ENCODE data around the gene ZSWIM3. TPM values are rescaled to one million over a fixed set of nuclear protein-coding genes. Genes with fewer than 3 reads are reported as not detected.

Gene ZSWIM3
- total and polyA plus RNA-seq, 2 of the 13 experiments (the other 11 are each of a cell fraction or from before 2014, with no cell fraction given), result 5.2 to 5.8 TPM

- TF ChIP-seq ARID4A (CRISPR knock-in tag; IDR thresholded peaks at IDR 0.05; ENCODE audit: borderline replicate concordance) (peak; percentile 46; the same call in 1 of the 2 replicates), BATF2 (CRISPR knock-in tag; IDR thresholded peaks at IDR 0.05) (no peak), ZNF800 (CRISPR knock-in tag; IDR thresholded peaks at IDR 0.05) (peak; percentile 87; the same call in 1 of the 2 replicates), KLF16 (CRISPR knock-in tag; IDR thresholded peaks at IDR 0.05) (peak in 1 of 2 experiments; percentile 65; a peak in 1 of 4 replicates), SMARCC2 (IDR thresholded peaks at IDR 0.05) (no peak), SETDB1 (CRISPR knock-in tag; IDR thresholded peaks at IDR 0.05; ENCODE audit: borderline replicate concordance) (no peak), ZNF264 (CRISPR knock-in tag; IDR thresholded peaks at IDR 0.05) (peak; percentile 94), TBP (CRISPR knock-in tag; IDR thresholded peaks at IDR 0.05) (no peak; the same call in 1 of the 2 replicates), MXI1 (IDR thresholded peaks at IDR 0.05; ENCODE audit: borderline replicate concordance, low read depth, low read length) (peak; percentile 72; the same call in 1 of the 3 replicates), MTA1 (CRISPR knock-in tag; IDR thresholded peaks at IDR 0.05; ENCODE audit: borderline replicate concordance) (peak; percentile 48; the same call in 1 of the 2 replicates), ZNF83 (CRISPR knock-in tag; IDR thresholded peaks at IDR 0.05; ENCODE audit: borderline replicate concordance) (no peak), ZNF746 (CRISPR knock-in tag; IDR thresholded peaks at IDR 0.05) (peak; percentile 82), NFE2L1 (CRISPR knock-in tag; IDR thresholded peaks at IDR 0.05; ENCODE audit: borderline replicate concordance) (no peak), ATM (IDR thresholded peaks at IDR 0.05; ENCODE audit: borderline replicate concordance) (no peak), NR2C2 (CRISPR knock-in tag; IDR thresholded peaks at IDR 0.05; ENCODE audit: borderline replicate concordance) (peak; percentile 71), POLR2AphosphoS2 (IDR thresholded peaks at IDR 0.05; ENCODE audit: low read depth, low read length) (no peak), ZNF335 (CRISPR knock-in tag; IDR thresholded peaks at IDR 0.05) (peak; percentile 76; the same call in 1 of the 2 replicates), ZNF564 (CRISPR knock-in tag; IDR thresholded peaks at IDR 0.05) (peak; percentile 65; the same call in 1 of the 2 replicates), THRA (CRISPR knock-in tag; IDR thresholded peaks at IDR 0.05; ENCODE audit: borderline replicate concordance) (peak; percentile 97), ZNF75D (CRISPR knock-in tag; IDR thresholded peaks at IDR 0.05; ENCODE audit: borderline replicate concordance) (no peak), CCDC6 (CRISPR knock-in tag; IDR thresholded peaks at IDR 0.05) (no peak)
Observed at GRCh38 chr20:45927071-45927878, 69.9 kb downstream of the ZSWIM3 start (continued).

Data from HepG2 (cell line).